ENCODE data around the gene TSPYL2.

- TF ChIP-seq, protein P1, sequence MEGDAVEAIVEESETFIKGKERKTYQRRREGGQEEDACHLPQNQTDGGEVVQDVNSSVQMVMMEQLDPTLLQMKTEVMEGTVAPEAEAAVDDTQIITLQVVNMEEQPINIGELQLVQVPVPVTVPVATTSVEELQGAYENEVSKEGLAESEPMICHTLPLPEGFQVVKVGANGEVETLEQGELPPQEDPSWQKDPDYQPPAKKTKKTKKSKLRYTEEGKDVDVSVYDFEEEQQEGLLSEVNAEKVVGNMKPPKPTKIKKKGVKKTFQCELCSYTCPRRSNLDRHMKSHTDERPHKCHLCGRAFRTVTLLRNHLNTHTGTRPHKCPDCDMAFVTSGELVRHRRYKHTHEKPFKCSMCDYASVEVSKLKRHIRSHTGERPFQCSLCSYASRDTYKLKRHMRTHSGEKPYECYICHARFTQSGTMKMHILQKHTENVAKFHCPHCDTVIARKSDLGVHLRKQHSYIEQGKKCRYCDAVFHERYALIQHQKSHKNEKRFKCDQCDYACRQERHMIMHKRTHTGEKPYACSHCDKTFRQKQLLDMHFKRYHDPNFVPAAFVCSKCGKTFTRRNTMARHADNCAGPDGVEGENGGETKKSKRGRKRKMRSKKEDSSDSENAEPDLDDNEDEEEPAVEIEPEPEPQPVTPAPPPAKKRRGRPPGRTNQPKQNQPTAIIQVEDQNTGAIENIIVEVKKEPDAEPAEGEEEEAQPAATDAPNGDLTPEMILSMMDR (IDR thresholded peaks at IDR 0.05), result no peak
- TF ChIP-seq POLR2A (IDR thresholded peaks at IDR 0.05), result no peak
These were observed 33.3 kb downstream of the TSPYL2 start for GRCh38 chrX:53115550-53115874.
